GM18507 (cell line): Measurements from ENCODE around the gene ME1.
"Not testable (repeated sequence)": the region's sequence is repeated elsewhere in the genome, so short reads cannot be mapped to it uniquely, and the experiment has no call there.

ENCODE experiments used
- DNase-seq: peaks from one replicate; pipeline ENCODE4 v3.0.0; 2011; ENCODE audit warnings: low read depth; ENCODE audit not compliant: insufficient read length; ENCODE audit errors: extremely low spot score
- FAIRE-seq: peaks from 2 replicates; lab custom pipeline; 2011; peaks lifted over from hg19 to GRCh38; lab: Jason Lieb, UNC

ME1 gene

DNA sequence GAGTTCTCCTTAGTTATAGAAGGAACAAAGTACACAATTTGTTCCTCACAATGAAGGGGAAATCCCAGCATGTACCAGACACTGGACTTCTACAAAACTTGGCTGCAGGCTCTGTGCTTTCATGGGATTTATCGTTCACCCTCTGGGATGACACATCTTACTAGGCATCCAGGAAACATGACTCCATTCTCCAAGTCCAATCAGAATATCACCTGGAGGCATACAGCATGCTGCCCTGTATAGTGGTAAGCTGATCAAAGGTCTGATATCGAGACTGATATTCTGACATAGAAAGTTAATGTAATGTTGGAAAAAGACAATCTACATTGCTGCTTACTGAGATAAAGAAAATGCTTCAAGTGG is 231.0 kb downstream of the ME1 start:
- DNase-seq = no peak
- FAIRE-seq = no peak

DNA sequence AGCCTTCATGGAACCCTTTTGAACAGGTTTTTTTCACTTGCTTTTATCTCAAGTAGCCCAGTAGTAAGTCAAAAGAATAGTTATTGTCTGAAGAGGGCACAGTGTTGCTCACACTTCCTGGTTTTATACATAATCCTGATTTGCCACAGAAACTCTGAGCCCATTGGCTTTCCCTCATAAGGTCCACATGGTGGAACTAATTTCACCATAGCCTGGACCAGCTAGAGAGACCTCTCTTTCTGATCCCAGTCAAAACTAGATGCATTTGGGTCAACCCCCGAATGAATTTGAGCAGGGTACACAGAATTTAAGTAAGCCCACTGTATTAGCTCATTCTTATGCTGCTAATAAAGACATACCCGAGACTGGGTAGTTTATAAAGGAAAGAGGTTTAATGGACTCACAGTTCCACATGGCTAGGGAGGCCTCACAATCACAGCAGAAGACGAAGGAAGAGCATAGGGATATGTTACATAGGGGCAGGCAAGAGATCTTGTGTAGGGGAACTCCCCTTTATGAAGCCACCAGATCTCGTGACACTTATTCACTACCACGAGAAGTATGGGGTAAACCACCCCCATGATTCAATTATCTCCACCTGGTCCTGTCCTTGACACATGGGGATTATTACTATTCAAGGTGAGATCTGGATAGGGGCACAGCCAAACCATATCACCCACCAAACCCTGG is 231.5 kb downstream of the ME1 start:
- DNase-seq (no peak), FAIRE-seq (no peak)

DNA sequence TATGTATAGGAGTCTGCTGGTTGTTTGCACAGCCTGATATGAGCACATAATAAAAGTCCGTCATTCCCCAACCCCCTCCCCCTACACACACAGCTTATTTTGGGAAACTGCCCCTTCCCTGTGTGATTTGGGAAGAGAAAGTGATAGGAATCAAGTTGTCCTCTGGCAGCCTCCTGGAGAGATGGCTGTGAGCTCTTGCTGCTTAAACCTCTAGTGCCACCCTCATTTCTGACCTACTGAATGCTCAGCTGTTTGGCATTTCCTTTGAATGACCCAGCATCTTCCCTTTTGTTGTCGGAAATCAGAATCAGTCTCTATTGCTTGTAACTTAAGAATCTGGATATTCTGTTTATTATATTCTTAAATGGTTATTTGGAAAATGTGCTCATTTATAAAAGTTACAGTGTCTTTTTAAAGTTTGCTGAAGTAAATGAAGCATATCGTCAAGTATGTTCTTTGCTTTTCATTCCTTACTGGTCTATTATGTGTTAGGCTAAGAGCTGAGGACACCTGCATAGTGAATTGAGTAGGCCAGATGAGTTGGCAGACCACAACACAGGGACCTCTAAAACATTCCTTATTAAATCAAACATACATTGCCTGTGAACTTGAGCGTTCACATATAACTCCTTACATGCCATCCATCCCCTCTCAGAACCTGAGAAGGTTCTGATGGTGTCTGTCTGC is 232.2 kb downstream of the ME1 start:
- FAIRE-seq (no peak), DNase-seq (no peak)

DNA sequence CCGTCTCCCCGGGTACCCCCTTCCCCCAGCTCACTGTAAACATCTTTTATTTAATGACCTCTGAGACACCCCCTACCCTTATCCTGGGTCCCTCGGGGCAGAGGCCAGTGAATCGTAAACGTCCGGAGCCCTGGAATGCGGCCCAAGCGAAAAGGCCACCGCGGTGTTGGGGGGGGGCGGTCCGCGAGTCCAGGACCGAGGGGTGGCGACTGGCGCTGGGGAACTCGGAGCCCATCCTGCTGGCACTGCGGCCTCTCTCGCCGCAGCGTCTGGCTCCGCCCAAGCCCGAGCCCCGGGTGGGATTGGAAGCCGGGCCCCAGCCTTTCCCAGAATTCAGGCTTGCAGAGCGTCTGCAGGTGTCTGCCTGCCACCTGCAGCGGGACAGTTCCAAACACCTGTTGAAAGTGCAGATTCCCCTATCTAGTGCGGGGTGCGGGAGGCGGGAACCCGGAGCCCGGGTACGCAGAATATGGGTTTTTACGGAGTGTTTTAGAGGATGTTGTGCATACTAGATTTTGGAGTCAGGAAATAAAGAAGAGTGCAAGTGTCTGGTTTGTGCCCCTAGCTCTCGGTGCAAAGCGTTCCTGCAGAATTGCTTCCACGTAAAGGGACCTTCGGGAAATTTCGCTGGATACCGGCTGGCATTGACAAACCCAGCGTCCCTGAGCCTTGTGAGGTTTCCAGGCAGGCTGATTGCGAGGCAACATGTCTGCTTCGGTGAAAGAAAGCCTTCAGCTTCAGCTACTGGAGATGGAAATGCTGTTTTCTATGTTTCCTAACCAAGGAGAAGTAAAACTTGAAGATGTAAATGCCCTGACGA is 236.9 kb downstream of the ME1 start:
- DNase-seq (no peak), FAIRE-seq (no peak)

DNA sequence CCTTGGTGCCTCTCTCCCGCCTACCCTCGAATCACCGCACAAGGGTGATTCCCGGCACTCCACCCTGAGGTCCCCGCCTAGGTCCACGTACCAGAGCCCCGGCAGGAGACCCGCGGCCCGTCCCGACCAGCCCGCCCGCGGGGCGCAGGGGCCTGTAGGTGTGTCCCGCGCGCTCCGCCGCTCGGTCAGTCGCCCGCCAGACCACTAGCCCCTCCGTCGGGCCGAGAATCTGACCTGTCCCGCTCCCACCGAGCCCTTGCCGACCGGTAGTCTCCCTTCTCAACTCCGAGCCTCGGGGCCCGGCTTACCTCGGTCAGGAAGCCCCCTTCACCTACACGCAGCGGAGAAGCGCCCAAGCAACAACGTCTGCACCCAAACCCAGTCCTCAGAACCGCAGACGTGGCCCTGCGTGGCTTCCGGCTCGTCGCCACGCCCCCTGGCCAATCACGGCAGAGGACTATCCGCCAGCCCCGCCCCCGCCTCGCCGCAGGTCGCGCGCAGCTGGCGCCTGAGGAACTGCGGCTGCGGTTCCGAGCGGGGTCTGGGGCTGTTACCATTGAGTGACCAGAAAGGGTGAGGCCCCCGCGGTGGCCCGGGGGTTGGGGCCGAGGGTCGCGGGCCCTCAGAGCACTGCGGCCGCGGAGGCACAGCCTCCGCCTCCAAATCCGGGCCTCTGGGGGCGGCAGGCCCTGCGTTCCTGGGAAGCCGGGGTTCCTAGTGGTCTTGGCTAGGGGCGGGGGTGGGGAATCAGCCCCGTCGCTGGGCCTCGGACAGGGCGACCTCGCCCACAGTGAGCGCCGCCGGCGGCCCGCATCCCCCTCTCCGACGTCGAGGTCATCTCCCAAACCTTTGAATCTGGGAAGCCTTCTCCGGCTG is 237.7 kb downstream of the ME1 start, which contains the start of the genes PGM3 and RWDD2A:
Gene PGM3, minus strand, starts transcription at position 395 of the 876 bp plus-strand sequence. CDS start 2,253 bp downstream, outside the sequence.
Gene RWDD2A, plus strand, starts transcription at position 487 of the 876 bp plus-strand sequence. CDS start 1,095 bp downstream, outside the sequence.
- peak; percentile 96 for DNase-seq
- peak; percentile 96 for FAIRE-seq

DNA sequence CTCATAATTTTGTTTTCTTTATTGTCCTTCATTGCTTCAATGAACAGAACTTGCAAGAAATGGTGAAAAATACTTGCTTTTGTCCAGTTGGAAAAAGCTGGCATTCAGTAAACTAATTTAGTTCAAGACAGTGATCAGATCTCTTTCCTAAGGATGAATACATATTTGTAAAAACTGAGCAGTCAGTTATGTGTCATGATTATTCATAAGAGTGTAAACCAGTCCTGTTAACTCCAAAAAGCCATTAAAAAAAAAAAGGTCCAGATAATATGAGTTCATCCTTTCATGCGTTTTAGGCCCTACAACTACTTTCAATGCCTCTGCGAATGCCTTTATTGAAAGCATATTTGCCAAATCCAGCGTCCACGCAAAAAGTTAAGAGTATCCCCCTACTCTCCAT is 238.4 kb downstream of the ME1 start:
- DNase-seq (no peak), FAIRE-seq (no peak)

DNA sequence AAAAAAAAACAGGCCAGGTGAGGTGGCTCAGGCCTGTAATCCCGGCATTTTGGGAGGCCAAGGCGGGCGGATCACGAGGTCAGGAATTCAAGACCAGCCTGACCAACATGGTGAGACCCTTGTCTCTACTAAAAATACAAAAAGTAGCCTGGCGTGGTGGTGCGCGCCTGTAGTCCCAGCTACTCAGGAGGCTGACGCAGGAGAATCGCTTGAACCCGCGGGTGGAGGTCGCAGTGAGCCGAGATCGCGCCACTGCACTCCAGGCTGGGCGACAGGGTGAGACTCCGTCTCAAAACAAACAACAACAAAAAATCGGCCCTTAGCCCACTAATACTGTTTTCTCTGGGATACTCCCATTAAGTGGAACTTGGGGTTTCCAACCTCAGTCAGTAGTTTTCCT is 238.9 kb downstream of the ME1 start:
- not testable (repeated sequence) for DNase-seq, FAIRE-seq

DNA sequence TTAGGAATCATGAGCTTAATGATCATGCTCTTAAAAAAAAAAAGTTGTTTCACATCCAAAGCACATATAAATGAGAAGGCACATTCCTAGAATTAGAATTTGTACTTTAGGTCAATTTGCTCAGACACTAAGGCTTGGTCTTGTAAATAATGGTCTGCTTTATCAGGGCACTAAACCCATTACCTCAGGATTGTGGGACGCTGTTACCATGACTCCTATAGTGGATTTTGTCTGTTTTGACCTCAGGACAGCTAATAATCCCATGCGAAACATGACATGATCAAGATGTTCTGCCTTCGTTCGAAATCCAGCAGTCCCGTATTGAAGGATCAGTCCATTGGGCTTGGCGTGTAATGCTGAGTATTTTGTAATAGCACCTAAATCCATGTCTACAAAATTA is 240.2 kb downstream of the ME1 start:
- DNase-seq = no peak
- no peak for FAIRE-seq

DNA sequence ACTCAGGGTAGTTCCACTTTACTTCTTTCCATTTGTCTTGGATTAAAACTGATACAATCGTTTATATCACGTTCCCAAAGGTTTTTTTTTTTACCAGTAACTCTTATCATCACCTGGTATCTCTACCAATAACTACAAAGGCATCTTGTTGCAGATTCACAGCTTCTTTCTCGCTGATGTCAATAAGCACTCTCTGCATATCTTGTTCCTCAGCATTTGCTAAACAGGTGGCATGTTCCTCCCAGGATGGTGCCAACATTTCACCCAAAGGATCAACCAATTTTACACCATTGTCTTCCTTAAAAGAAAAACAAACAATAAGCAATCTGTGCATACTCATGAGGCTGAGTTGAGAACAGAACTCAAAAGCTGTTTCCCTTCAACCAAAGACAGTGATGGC is 242.3 kb downstream of the ME1 start:
- DNase-seq = no peak
- FAIRE-seq = no peak

DNA sequence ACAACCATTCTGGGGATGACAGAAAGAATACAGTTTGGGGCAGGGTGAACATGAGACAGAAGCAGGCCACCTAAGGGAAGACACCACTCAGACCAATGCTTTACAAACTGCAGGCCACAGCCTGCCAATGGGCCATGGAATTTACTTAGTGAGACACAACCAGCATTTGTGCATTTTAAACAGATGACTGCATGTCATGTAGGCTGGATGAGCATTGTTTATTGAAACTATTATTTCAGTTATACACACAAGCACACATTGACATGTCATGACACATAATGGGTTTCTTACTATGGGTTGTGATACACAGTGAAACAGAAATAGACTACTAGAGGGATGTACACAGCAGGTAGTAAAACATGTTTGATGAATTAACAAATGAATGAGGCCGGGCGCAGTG is 245.8 kb downstream of the ME1 start:
- FAIRE-seq (no peak), DNase-seq (no peak)

DNA sequence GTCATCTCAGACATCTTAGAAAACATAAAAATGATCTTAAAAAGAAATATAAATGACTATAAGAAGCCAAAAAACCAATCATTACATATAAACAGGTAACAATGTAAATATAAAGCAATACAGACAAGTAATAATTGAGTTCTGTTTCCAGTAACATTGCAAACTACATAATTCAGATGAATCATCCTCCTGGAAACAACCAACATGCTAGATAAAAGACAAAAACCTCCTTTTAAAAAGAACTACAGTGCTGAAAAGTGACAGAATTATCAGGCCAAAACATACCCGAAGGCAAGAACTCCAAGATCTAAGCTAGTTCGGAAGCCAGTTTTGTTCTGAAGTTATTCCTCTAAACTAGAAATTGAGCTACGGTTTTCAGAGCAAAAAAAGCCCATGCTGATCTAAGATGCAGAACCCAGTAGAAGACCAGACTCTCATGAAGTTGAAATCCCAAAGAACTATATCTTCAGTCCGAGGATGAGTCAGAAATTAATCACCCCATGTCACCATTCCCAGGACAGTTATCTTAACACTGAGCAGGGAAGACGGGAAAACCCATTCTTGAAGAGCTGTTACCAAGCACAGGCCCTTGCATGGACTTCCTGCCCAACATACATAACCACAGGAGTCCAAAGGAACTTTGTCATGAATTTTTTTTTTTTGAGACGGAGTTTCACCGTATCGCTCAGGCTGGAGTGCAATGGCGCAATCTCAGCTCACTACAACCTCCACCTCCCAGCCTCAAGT is 247.6 kb downstream of the ME1 start:
- DNase-seq (no peak), FAIRE-seq (no peak)

DNA sequence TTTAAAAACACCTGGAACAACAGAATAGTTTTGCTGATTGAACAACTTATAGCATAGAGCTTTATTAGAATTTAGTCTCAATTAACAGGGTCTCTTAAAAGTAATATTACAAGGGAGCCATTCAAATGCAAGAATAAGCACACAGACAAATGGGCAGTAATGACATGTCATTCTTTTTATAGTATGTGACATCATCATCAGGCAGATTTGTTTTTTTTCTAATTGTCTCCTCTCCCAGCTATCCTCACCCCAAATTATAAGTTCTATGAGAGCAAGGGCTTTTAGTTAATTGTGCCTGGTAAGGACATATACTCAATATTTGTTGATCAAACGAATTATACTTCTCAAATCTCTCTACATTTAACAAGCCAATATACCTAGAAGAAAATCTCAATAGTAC is 248.7 kb downstream of the ME1 start:
- FAIRE-seq (no peak), DNase-seq (no peak)

DNA sequence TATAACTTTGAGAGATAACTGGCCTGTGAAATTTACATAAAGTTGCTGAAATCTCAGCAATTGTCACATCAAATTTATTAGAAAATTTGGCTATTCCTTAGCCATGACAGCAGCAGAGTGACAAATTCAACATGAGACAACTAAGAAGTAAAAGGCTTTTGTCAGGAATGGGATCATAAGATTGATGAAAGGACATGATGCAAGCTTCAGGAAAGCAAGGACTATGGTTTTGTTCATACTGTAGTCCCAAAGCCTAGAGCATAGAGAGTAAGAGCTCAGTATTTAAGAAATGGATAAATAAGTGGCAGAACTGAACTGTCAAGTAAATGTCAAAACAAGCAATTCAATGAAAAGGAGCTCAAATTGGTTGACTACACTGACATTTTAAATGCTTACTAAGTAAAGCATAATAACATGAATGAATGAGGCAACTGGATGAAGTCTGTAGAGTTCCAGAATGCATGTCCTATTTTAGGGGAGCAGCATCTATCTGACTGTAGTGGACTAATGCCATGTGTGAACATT is 250.4 kb downstream of the ME1 start:
- FAIRE-seq (no peak), DNase-seq (no peak)

DNA sequence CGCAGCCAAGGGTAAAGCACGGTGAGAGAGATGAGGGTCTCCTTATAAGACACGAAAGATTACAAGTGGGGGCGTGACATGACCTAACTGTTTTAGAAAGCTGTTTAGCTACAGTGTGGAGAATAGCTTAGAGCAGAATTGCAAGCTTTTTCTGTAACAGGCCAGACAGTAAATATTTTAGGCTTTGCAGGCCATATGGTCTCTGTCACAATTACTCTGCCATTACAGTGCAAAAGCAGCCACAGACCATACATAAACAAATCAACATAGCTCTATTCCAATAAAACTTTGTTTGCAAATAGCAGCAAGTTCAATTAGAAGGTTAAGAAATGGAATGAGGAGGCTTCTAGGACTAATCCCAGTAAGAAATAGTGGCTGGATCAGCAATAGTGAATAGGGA is 254.6 kb downstream of the ME1 start:
- FAIRE-seq (no peak), DNase-seq (no peak)

DNA sequence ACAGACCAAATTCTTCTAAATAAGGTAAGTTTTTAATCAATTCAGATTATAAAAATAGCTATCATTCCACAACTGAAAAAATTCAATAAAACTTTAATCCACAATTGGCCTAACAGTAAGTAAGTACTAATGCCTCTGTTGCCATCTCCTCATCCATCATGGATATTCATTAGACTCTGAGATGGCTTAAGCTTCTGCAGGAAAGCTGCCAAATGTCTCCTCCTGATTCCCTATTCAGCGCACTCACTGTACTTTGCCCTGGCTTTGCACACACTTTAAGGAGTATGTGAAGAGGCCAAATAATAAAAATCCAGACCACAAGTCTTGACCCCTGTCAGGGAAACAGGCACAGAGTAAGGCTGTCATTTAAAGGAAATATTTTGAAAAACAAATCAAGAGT is 261.3 kb downstream of the ME1 start:
- no peak for FAIRE-seq
- DNase-seq = no peak

DNA sequence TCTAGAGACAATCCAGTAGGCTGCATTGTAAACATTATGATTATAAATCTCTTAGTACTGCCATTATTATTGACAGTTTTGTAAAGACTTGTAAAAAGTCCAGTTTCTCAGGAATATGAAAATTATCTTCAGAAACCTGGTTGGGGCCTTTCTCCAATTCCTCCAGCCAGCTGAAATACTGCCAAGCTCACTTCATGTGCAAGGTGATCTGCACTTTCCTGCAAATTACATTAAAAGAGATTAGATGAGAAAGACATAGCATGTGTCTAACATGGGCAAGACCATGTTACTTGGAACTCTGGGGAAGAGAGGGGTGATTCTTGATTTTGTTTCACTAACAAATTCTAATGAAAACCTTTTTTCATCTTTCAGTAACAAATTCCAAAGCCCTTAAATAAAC is 261.7 kb downstream of the ME1 start:
- DNase-seq (no peak), FAIRE-seq (no peak)

DNA sequence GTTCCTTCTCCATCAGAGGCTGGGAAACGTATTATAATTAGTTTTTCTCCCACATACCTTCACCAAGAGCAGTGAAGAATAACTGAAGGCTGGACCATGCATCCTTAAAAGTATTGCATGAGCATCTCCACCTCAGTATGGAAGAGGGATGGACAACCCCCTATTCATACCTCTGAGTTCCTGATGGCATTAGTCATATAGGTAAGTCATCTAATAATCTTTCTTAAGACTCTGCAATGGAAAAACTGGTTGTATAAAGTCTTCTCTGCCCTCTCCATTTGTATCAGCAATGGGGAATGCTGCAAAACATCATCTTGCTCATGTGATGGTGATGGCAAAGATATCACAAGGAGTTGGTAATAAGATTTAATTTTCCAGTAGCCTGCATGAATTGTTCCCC is 262.3 kb downstream of the ME1 start:
- FAIRE-seq (no peak), DNase-seq (no peak)

DNA sequence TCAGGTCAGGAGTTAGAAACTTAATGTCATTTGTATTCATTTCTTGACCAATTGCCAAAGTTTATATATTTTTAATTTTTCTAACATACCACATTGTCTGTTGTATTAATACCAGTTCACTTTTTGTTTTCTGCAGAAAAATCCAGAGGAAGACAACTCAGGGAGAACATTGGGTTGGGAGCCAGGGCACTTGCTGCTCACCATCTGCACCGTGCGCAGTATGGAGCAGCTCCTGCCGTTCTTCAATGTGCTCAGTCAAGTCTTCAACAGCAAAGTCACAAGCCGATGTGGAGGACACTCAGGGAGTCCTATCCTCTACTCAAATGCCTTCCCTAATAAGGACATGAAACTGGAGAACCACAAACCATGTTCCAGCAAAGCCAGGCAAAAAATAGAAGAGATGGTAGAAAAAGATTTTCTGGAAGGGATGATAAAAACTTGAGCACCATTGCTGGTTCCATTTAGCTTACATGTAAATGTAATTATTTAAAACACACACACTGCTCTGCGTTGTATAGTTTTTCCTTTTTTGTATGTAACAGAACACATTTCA is 263.0 kb downstream of the ME1 start:
- no peak for FAIRE-seq

More for the DNA sequence above, 263.0 kb downstream of the ME1 start:
- no peak for DNase-seq
